ENCODE data around the gene DCAF17. TPM values are rescaled to one million over a fixed set of nuclear protein-coding genes. Genes with fewer than 3 reads are reported as not detected.

Gene DCAF17
- total and polyA plus RNA-seq, 12 donors = 2.0 to 10.5 (median 7.4) TPM

DNA sequence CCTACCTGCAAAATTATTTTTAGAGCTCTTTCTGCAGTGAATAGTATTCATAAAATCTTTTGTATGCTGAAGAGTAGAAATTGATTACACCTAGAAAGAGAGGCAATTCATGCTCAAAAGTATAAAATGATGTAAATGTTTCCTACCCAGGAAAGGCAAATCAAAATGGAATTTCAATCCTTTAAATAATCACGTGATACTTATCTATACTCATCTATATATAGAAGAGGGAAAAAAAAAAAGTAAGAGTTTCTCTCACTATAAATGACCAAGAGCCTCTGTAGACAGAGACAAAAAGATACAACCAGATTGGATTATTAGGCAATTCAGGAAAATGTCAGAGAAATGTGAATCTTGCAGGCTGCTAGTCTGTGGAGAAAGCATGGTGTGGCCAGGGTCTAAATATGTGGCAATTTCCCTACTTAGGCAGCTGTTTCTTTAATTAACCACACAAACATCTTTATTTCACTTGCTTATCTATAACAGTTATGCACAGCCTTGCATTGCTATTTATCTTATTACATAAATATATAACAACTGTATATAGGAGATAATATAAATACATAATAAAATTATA is 39.8 kb upstream of the DCAF17 start:
- H3K27ac ChIP-seq = no peak overlapping the region
- ATAC-seq (no peak), DNase-seq (no peak)
- no peaks in the 10 kb centered on the region for H3K27me3 ChIP-seq
- TF ChIP-seq CTCF (IDR thresholded peaks at IDR 0.05) = no peak
- no peaks in the 10 kb centered on the region for H3K36me3 ChIP-seq
- intact Hi-C loops (cut with DNase I) = no loop called here
- 9 to 29% methylated on average over 1 of the region's 1 CpG for WGBS, 2 donors
- H3K9me3 ChIP-seq = peaks cover 0 to 19% (median 0%) of the 10 kb centered on the region in 11 donors
- peaks cover 0 to 14% (median 0%) of the 10 kb centered on the region in 9 donors for H3K4me1 ChIP-seq
- no peak overlapping the region for H3K4me3 ChIP-seq

DNA sequence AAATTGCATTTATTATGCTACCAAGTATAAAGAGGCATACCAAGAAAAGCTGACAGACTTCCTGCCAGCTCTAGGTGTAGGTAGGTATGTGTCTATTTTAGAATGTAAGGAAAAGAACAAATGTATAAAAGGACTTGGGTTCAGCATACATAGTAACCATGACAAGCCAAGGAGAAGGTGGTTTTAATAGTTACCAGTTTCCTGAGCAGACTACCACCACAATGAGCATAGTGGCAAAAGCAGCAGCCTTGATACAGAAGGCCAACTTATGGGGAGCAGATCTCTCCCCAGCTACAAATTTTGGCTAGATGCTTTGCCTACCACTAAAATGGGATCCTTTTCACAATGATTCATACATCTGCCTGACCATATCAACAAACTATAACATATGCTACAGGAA is 34.7 kb upstream of the DCAF17 start:
- peaks cover 0 to 29% (median 5%) of the 10 kb centered on the region in 11 donors for H3K9me3 ChIP-seq
- peaks cover 0 to 4% (median 0%) of the 10 kb centered on the region in 9 donors for H3K4me1 ChIP-seq
- H3K4me3 ChIP-seq = no peak overlapping the region
- DNase-seq (no peak), ATAC-seq (no peak)
- intact Hi-C loops (cut with DNase I) = no loop called here
- no peak for TF ChIP-seq CTCF (IDR thresholded peaks at IDR 0.05)
- H3K27me3 ChIP-seq = no peaks in the 10 kb centered on the region
- H3K36me3 ChIP-seq = no peaks in the 10 kb centered on the region
- H3K27ac ChIP-seq = no peak overlapping the region

DNA sequence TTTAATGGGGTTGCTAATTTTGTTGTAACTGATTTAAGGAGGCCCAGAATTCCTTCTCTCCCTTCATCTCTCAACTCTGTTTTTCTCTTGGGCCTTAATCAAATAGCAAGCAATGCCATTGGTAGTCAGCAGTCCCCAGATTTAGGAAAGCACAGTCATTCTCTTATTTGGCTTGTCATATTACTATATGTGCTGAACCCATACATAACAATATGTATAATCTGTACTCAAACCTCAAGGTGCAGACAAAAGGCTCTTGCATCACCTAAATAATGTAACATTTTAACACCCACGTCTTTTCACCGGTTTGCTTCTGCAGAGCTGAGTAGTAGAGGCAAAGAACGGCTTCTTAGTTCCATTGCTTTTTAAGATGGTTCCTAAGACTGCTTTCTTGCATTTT is 33.6 kb upstream of the DCAF17 start:
- no peak for TF ChIP-seq CTCF (IDR thresholded peaks at IDR 0.05)
- intact Hi-C loops (cut with DNase I) = no loop called here

DNA sequence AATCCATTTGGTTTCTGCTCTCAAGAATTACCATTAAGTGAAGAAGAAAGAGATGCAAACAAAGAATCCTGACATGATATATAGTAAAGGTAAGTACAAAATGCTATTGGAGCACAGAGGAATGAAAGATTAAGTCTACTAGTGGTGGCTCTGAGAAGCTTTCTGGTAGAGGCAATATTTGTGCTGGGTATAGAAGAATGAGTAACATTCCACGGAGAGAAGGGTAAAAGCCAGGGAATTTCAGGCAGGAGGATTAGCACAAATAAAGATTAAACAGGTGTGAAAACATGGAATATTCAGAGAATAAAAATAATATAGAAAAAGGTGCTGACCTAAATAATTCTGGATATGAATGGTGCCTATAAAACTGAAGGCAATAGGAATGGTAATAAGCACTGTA is 32.1 kb upstream of the DCAF17 start:
- H3K36me3 ChIP-seq = no peaks in the 10 kb centered on the region
- H3K4me1 ChIP-seq = no peaks in the 10 kb centered on the region
- 93 to 100% methylated on average over 1 of the region's 1 CpG for WGBS, 2 donors
- DNase-seq (no peak), ATAC-seq (no peak)
- H3K27me3 ChIP-seq = no peaks in the 10 kb centered on the region
- no peak for TF ChIP-seq CTCF (IDR thresholded peaks at IDR 0.05)
- intact Hi-C loops (cut with DNase I) = no loop called here
- H3K9me3 ChIP-seq = peaks cover 0 to 26% (median 5%) of the 10 kb centered on the region in 11 donors
- no peak overlapping the region for H3K4me3 ChIP-seq
- no peak overlapping the region for H3K27ac ChIP-seq

More for the DNA sequence above, 33.6 kb upstream of the DCAF17 start:
- Histone ChIP-seq H3K9me3 (peaks cover 0 to 27% (median 5%) of the 10 kb centered on the region in 11 donors), H3K27ac (no peak overlapping the region), H3K27me3 (no peaks in the 10 kb centered on the region), H3K4me1 (no peaks in the 10 kb centered on the region), H3K36me3 (no peaks in the 10 kb centered on the region), H3K4me3 (no peak overlapping the region)
- 92 to 94% methylated on average over 3 of the region's 3 CpGs for WGBS, 2 donors
- DNase-seq (no peak), ATAC-seq (no peak)
